H9 (cell line): ENCODE data around the gene TK2. TPM values are rescaled to one million over a fixed set of nuclear protein-coding genes. Genes with fewer than 3 reads are reported as not detected.

Experiments
- DNase-seq: peaks from one replicate; pipeline ENCODE4 v3.0.0-alpha.2; 2017
- H2AFZ ChIP-seq: one replicate; pipeline ENCODE4 v1.6.1; 2013; ENCODE audit warnings: mild to moderate bottlenecking, low read length, control low read depth, moderate library complexity
- H2AK5ac ChIP-seq: 2 replicates; pipeline ENCODE4 v1.6.1; 2013; ENCODE audit warnings: low read length, control low read depth, mixed read lengths; ENCODE audit not compliant: insufficient read length
- H2BK120ac ChIP-seq: one replicate; pipeline ENCODE4 v1.6.1; 2013; ENCODE audit warnings: low read depth, mild to moderate bottlenecking, low read length, control low read depth, inconsistent platforms; ENCODE audit not compliant: poor library complexity, severe bottlenecking
- H2BK12ac ChIP-seq: 2 replicates; pipeline ENCODE4 v1.6.1; 2013; ENCODE audit warnings: low read length, control low read depth, mixed read lengths, low read depth; ENCODE audit not compliant: insufficient read length
- H2BK15ac ChIP-seq: 2 replicates; pipeline ENCODE4 v1.6.1; 2013; ENCODE audit warnings: low read depth, low read length, control low read depth
- H2BK20ac ChIP-seq: one replicate; pipeline ENCODE4 v1.6.1; 2013; ENCODE audit warnings: low read depth, mild to moderate bottlenecking, low read length, control low read depth, inconsistent platforms; ENCODE audit not compliant: poor library complexity, severe bottlenecking
- H2BK5ac ChIP-seq: 2 replicates; pipeline ENCODE4 v1.6.1; 2013; ENCODE audit warnings: low read length, control low read depth, mixed read lengths; ENCODE audit not compliant: insufficient read length
- H3K14ac ChIP-seq: 2 replicates; pipeline ENCODE4 v1.6.1; 2013; ENCODE audit warnings: low read length, control low read depth; ENCODE audit not compliant: insufficient read depth
- H3K18ac ChIP-seq: 2 replicates; pipeline ENCODE4 v1.6.1; 2013; ENCODE audit warnings: low read depth, mild to moderate bottlenecking, mixed read lengths, low read length, control low read depth; ENCODE audit not compliant: insufficient read length
- H3K23ac ChIP-seq: 2 replicates; pipeline ENCODE4 v1.6.1; 2013; ENCODE audit warnings: low read length, control low read depth, mixed read lengths, low read depth; ENCODE audit not compliant: insufficient read length
- H3K23me2 ChIP-seq: 2 replicates; pipeline ENCODE4 v1.6.1; 2013; ENCODE audit warnings: low read depth, mild to moderate bottlenecking, mixed read lengths, low read length, control low read depth; ENCODE audit not compliant: insufficient read length, poor library complexity, severe bottlenecking
- H3K27ac ChIP-seq: 2 replicates; pipeline ENCODE4 v1.5.1; 2013; ENCODE audit warnings: low read length, control low read depth, mixed read lengths, low read depth; ENCODE audit not compliant: insufficient read length
- H3K27me3 ChIP-seq: 2 replicates; pipeline ENCODE4 v1.6.1; 2013; ENCODE audit warnings: low read length, control low read depth, inconsistent platforms; ENCODE audit not compliant: insufficient read depth
- H3K4ac ChIP-seq: 2 replicates; pipeline ENCODE4 v1.6.1; 2013; ENCODE audit warnings: low read depth, mild to moderate bottlenecking, control low read depth, inconsistent platforms, low read length, moderate library complexity
- H3K4me1 ChIP-seq: 2 replicates; pipeline ENCODE4 v1.6.1; 2013; ENCODE audit warnings: low read length, control low read depth, inconsistent platforms; ENCODE audit not compliant: insufficient read depth
- H3K4me2 ChIP-seq: 2 replicates; pipeline ENCODE4 v1.6.1; 2013; ENCODE audit warnings: low read length, control low read depth, mixed read lengths; ENCODE audit not compliant: insufficient read length, insufficient read depth
- H3K56ac ChIP-seq: 2 replicates; pipeline ENCODE4 v1.6.1; 2013; ENCODE audit warnings: low read depth, mild to moderate bottlenecking, mixed read lengths, low read length, control low read depth; ENCODE audit not compliant: insufficient read length
- H3K79me1 ChIP-seq: 2 replicates; pipeline ENCODE4 v1.6.1; 2013; ENCODE audit warnings: low read depth, mild to moderate bottlenecking, moderate library complexity, low read length, control low read depth, inconsistent platforms; ENCODE audit not compliant: insufficient read depth, poor library complexity, severe bottlenecking
- H3K79me2 ChIP-seq: 2 replicates; pipeline ENCODE4 v1.6.1; 2013; ENCODE audit warnings: low read length, control low read depth, inconsistent platforms; ENCODE audit not compliant: insufficient read depth
- H3K9ac ChIP-seq: 2 replicates; pipeline ENCODE4 v1.6.1; 2013; ENCODE audit warnings: low read length, control low read depth, mixed read lengths; ENCODE audit not compliant: insufficient read length; ENCODE audit errors: extremely low read depth
- H3K9me3 ChIP-seq: one replicate; pipeline ENCODE4 v1.6.1; 2013; ENCODE audit warnings: low read depth, low read length, inconsistent platforms; ENCODE audit not compliant: control insufficient read depth
- H3T11ph ChIP-seq: one replicate; pipeline ENCODE4 v1.6.1; 2013; ENCODE audit warnings: mild to moderate bottlenecking, low read length, control low read depth, inconsistent platforms
- H4K20me1 ChIP-seq: one replicate; pipeline ENCODE4 v1.6.1; 2013; ENCODE audit not compliant: control insufficient read depth, insufficient read length, insufficient read depth
- H4K5ac ChIP-seq: 2 replicates; pipeline ENCODE4 v1.6.1; 2013; ENCODE audit warnings: low read depth, mild to moderate bottlenecking, mixed read lengths, low read length, control low read depth; ENCODE audit not compliant: insufficient read length
- H4K8ac ChIP-seq: replicated peaks from 2 replicates; pipeline ENCODE4 v1.6.1; 2013; ENCODE audit warnings: low read length, control low read depth, mixed read lengths, low read depth; ENCODE audit not compliant: insufficient read length
- H4K91ac ChIP-seq: 2 replicates; pipeline ENCODE4 v1.6.1; 2013; ENCODE audit warnings: low read depth, mild to moderate bottlenecking, moderate library complexity, mixed read lengths, low read length, control low read depth; ENCODE audit not compliant: insufficient read length
- H3K27ac Mint-ChIP-seq, 3 experiments: 2 replicates in 2 of 3; 3 replicates in 1 of 3; pipeline ENCODE4 v1.8.0; 2020 to 2021; ENCODE audit warnings: mixed read lengths in 3 of 3, mild to moderate bottlenecking in 1 of 3, moderate library complexity in 1 of 3
- H3K27me3 Mint-ChIP-seq: 2 replicates; pipeline ENCODE4 v1.8.0; 2021; ENCODE audit warnings: low read depth, mild to moderate bottlenecking, moderate library complexity, mixed read lengths
- H3K36me3 Mint-ChIP-seq, 3 experiments: 2 replicates in 2 of 3; 3 replicates in 1 of 3; pipeline ENCODE4 v1.8.0; 2020 to 2021; ENCODE audit warnings: low read depth in 3 of 3, mixed read lengths in 3 of 3; ENCODE audit not compliant: insufficient read depth in 1 of 3
- H3K4me1 Mint-ChIP-seq, 2 experiments: 2 replicates each; pipeline ENCODE4 v1.8.0; 2020; ENCODE audit warnings: mixed read lengths in 2 of 2
- H3K4me3 Mint-ChIP-seq, 2 experiments: 2 replicates in 1 of 2; 3 replicates in 1 of 2; pipeline ENCODE4 v1.8.0; 2020 to 2021; ENCODE audit warnings: mild to moderate bottlenecking in 2 of 2, mixed read lengths in 2 of 2, moderate library complexity in 1 of 2
- H3K9me3 Mint-ChIP-seq, 2 experiments: 2 replicates in 1 of 2; 3 replicates in 1 of 2; pipeline ENCODE4 v1.8.0; 2020; ENCODE audit warnings: mild to moderate bottlenecking in 2 of 2, mixed read lengths in 2 of 2, moderate library complexity in 1 of 2
- WGBS: extraction: QIAGEN DNeasy Blood & Tissue Kit; methylation state at CpG from one replicate; pipeline ENCODE4 v1.1.7; 2013; ENCODE audit warnings: missing lambda C conversion rate, low lambda C conversion rate, mixed read lengths; ENCODE audit not compliant: insufficient read length; ENCODE audit errors: extremely low coverage; 5-methylcytosine and 5-hydroxymethylcytosine counted together
- total RNA-seq: library from RNA; stranded (reverse); gene quantifications from 2 replicates; pipeline ENCODE4 v1.2.1, GENCODE V29; 2021
- TF ChIP-seq, protein P1 (sequence below): fragments of 200-600 bp; sonication (generic); conservative IDR thresholded peaks from 3 replicates; pipeline ENCODE4 v1.8.0; 2021; ENCODE audit warnings: antibody characterized with exemption, mild to moderate bottlenecking

Gene TK2
- total RNA-seq, 1 experiment from 2014 or later = 5.2 TPM

DNA sequence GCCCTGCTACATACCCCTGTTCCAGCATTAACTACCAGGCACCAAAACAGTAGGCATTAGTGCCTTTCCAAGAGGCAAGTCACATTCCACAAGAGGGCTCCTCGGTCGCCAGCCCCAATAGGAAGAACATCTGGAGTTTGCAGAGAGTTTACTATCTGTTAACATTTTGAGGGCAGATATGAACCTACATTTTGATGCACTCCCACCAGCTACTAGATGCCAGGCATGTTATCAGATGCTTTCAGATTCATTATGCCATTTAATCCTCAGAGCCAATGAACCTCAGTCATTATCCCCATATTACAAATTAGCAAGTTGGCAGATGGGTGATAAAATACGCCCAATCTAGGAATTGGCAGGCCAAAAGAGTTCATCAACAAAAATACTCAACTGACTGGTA, 25.1 kb upstream of the TK2 start:
- no peak overlapping the region for H2BK15ac ChIP-seq
- no peak overlapping the region for H2BK20ac ChIP-seq
- H2BK12ac ChIP-seq = no peak overlapping the region
- H4K5ac ChIP-seq = no peak overlapping the region
- TF ChIP-seq, protein P1, sequence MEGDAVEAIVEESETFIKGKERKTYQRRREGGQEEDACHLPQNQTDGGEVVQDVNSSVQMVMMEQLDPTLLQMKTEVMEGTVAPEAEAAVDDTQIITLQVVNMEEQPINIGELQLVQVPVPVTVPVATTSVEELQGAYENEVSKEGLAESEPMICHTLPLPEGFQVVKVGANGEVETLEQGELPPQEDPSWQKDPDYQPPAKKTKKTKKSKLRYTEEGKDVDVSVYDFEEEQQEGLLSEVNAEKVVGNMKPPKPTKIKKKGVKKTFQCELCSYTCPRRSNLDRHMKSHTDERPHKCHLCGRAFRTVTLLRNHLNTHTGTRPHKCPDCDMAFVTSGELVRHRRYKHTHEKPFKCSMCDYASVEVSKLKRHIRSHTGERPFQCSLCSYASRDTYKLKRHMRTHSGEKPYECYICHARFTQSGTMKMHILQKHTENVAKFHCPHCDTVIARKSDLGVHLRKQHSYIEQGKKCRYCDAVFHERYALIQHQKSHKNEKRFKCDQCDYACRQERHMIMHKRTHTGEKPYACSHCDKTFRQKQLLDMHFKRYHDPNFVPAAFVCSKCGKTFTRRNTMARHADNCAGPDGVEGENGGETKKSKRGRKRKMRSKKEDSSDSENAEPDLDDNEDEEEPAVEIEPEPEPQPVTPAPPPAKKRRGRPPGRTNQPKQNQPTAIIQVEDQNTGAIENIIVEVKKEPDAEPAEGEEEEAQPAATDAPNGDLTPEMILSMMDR = no peak
- no peak overlapping the region for H2AK5ac ChIP-seq
- H3K27me3 Mint-ChIP-seq = peaks cover 31% of the 10 kb centered on the region
- no peaks in the 10 kb centered on the region for H3K36me3 Mint-ChIP-seq
- no peak overlapping the region for H3K56ac ChIP-seq
- H3K27ac Mint-ChIP-seq = no peak overlapping the region; a peak in 1 of 7 replicates
- H2AFZ ChIP-seq = no peak overlapping the region
- no peak overlapping the region for H3K23ac ChIP-seq
- H3K18ac ChIP-seq = no peak overlapping the region
- no peaks in the 10 kb centered on the region for H3K79me1 ChIP-seq
- H2BK120ac ChIP-seq = no peak overlapping the region
- no peaks in the 10 kb centered on the region; the same call in 1 of the 2 replicates for H3K4me1 ChIP-seq
- no peak overlapping the region for H3K14ac ChIP-seq
- H3K4me1 Mint-ChIP-seq = peaks cover 10 to 12% of the 10 kb centered on the region in 2 experiments
- no peak overlapping the region for H3T11ph ChIP-seq
- DNase-seq = no peak
- H3K4ac ChIP-seq = no peak overlapping the region
- H3K27me3 ChIP-seq = peaks cover 13% of the 10 kb centered on the region; the same call in 1 of the 2 replicates
- H3K4me2 ChIP-seq = no peak overlapping the region
- H2BK5ac ChIP-seq = no peak overlapping the region
- H4K8ac ChIP-seq = no peak overlapping the region
- H3K79me2 ChIP-seq = no peaks in the 10 kb centered on the region
- no peaks in the 10 kb centered on the region for H3K23me2 ChIP-seq
- H3K9me3 ChIP-seq = no peaks in the 10 kb centered on the region
- H3K27ac ChIP-seq = no peak overlapping the region
- WGBS = no CpG with 5 or more reads among the region's 3 CpGs
- no peak overlapping the region for H3K9ac ChIP-seq
- H4K20me1 ChIP-seq = no peaks in the 10 kb centered on the region
- H3K9me3 Mint-ChIP-seq = no peaks in the 10 kb centered on the region
- H4K91ac ChIP-seq = no peak overlapping the region
- H3K4me3 Mint-ChIP-seq = no peak overlapping the region
